ENCODE measurements around the gene SGO2.

GRCh38 chr2:200616193-200616592, 90.2 kb downstream of the SGO2 start:
- no peak for TF ChIP-seq NBN (IDR thresholded peaks at IDR 0.05; ENCODE audit: low read depth)
- no peak for TF ChIP-seq JUND (IDR thresholded peaks at IDR 0.05; ENCODE audit: borderline replicate concordance, low read depth, low read length)
- TF ChIP-seq JUND (tag; IDR thresholded peaks at IDR 0.05; ENCODE audit: borderline replicate concordance, low read depth, low read length), result no peak
- no peak for TF ChIP-seq ZNF143 (CRISPR knock-in tag; IDR thresholded peaks at IDR 0.05)
- no peak for TF ChIP-seq GMEB1 (CRISPR knock-in tag; IDR thresholded peaks at IDR 0.05)

All from K562 (cell line).